ENCODE measurements around the gene FAM89B. TPM values are rescaled to one million over a fixed set of nuclear protein-coding genes. Genes with fewer than 3 reads are reported as not detected.

FAM89B gene
- total and polyA plus RNA-seq, 2 donors (not counting 1 experiment from before 2014, with no cell fraction given) = 30.4 to 50.2 TPM

DNA sequence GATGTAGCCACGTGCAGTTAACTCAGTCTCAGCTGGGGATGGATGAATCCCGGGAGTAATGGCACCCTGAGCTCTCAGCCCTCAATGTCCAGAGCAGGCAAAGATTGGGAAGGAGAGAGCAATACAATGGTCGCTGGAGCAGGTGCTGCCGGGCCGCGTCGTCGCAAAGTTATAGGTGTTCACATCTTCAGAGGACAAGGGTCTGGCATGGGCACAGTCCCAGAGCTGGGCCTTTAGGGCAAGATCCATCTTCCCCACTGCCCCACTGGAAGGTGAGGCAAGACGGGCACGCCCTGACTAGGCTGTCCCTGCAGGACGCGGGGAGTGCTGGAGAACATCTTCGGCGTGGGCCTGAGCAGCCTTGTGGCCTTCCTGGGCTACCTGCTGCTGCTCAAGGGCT lies 50.8 kb downstream of the FAM89B start:
- peak overlapping the region; percentile 63 for H3K27ac Mint-ChIP-seq
- Histone ChIP-seq H3K4me2 (replicated peaks; ENCODE audit: low read depth, low read length, poor library complexity, severe bottlenecking) (no peak overlapping the region), H3K27me3 (replicated peaks in 1 of 4; ENCODE audit: control extremely low read depth in 1 of 4, control insufficient read depth in 3 of 4, insufficient read depth in 4 of 4, low read length in 3 of 4) (no peaks in the 10 kb centered on the region), H3K79me2 (ENCODE audit: control insufficient read depth, insufficient read depth, low read length) (peaks cover 76% of the 10 kb centered on the region), H3K4me3 (ENCODE audit: control extremely low read depth in 1 of 5, extremely low read depth in 1 of 5, insufficient read depth in 1 of 5, low read depth in 2 of 5, low read length in 4 of 5) (no peak overlapping the region), H3K9ac (ENCODE audit: low read length) (no peak overlapping the region), H3K36me3 (replicated peaks in 1 of 2; ENCODE audit: control extremely low read depth in 1 of 2, control insufficient read depth in 1 of 2, extremely low read depth in 1 of 2, insufficient read depth in 2 of 2, low read length in 1 of 2) (peaks cover 0 to 86% of the 10 kb centered on the region in 2 experiments), H2AFZ (ENCODE audit: insufficient read depth, low read depth, low read length, poor library complexity, severe bottlenecking) (no peak overlapping the region), H4K20me1 (ENCODE audit: control insufficient read depth, insufficient read depth, low read length, poor library complexity, severe bottlenecking) (peaks cover 42% of the 10 kb centered on the region), H3K9me3 (ENCODE audit: control extremely low read depth in 1 of 3, control insufficient read depth in 2 of 3, insufficient read depth in 1 of 3, low read length in 2 of 3) (no peaks in the 10 kb centered on the region), H3K27ac (ENCODE audit: low read length in 2 of 2) (no peak overlapping the region), H3K4me1 (ENCODE audit: control insufficient read depth in 2 of 2, insufficient read depth in 2 of 2, low read length in 2 of 2) (peaks cover 6 to 11% of the 10 kb centered on the region in 2 donors)
- intact Hi-C loops (cut with micrococcal nuclease) = no loop called here
- H3K9me3 Mint-ChIP-seq (ENCODE audit: insufficient read depth) = no peaks in the 10 kb centered on the region
- no peak for ATAC-seq (ENCODE audit: low read depth)
- no peak for TF ChIP-seq CTCF (IDR thresholded peaks at IDR 0.05)
- no peak for TF ChIP-seq EZH2 (IDR thresholded peaks at IDR 0.05; ENCODE audit: borderline replicate concordance, insufficient read depth, low read depth, low read length, poor library complexity, severe bottlenecking)
- no peak overlapping the region for H3K4me3 Mint-ChIP-seq
- H3K27me3 Mint-ChIP-seq = no peaks in the 10 kb centered on the region
- DNase-seq = no peak
- 98% methylated on average over 14 of the region's 14 CpGs for WGBS (ENCODE audit: insufficient coverage)
- ChIA-PET CTCF (interaction anchor here (0.9 to 6.4 kb wide), 6 partner anchors 9 to 193 kb away, joined by 3 to 41 read pairs (median 4); partner anchors contain the start of gene RELA), POLR2A (no interaction called here)
- H3K4me1 Mint-ChIP-seq = peaks cover 16% of the 10 kb centered on the region

Small RNA genes lying within 50 kb of the gene (small RNA-seq; reads per million reads assigned to genes)
- not detected for gene AP001362.1 (ENCODE audit: insufficient read length, low read depth, low replicate concordance)

Other genes with a start within 250 kb of the FAM89B start
- gene DPF2, start 238.7 kb upstream of the FAM89B start, total RNA-seq = 122 and 124 TPM in 2 replicates
- 40.9 and 66.8 TPM in 2 replicates for gene DPF2, start 238.7 kb upstream of the FAM89B start, polyA plus RNA-seq
- gene TIGD3, start 217.8 kb upstream of the FAM89B start, total RNA-seq = 6.1 and 7.5 TPM in 2 replicates
- 2.7 and 3.8 TPM in 2 replicates for gene TIGD3, start 217.8 kb upstream of the FAM89B start, polyA plus RNA-seq
- 16.4 and 18.2 TPM in 2 replicates for gene SLC25A45, start 189.9 kb upstream of the FAM89B start, total RNA-seq
- 50.8 and 80.6 TPM in 2 replicates for gene SLC25A45, start 189.9 kb upstream of the FAM89B start, polyA plus RNA-seq
- 73.6 and 82.5 TPM in 2 replicates for gene FRMD8, start 185.9 kb upstream of the FAM89B start, total RNA-seq
- gene FRMD8, start 185.9 kb upstream of the FAM89B start, polyA plus RNA-seq = 35.1 and 44.3 TPM in 2 replicates
- gene NEAT1, start 149.7 kb upstream of the FAM89B start, total RNA-seq = 1,620 and 1,642 TPM in 2 replicates
- gene NEAT1, start 149.7 kb upstream of the FAM89B start, polyA plus RNA-seq = 66.7 and 127 TPM in 2 replicates
- gene MALAT1, start 73.5 kb upstream of the FAM89B start, total RNA-seq = 32,417 and 34,445 TPM in 2 replicates
- gene MALAT1, start 73.5 kb upstream of the FAM89B start, polyA plus RNA-seq = 461 and 646 TPM in 2 replicates
- 72.3 and 85.5 TPM in 2 replicates for gene SCYL1, start 47.5 kb upstream of the FAM89B start, total RNA-seq
- gene SCYL1, start 47.5 kb upstream of the FAM89B start, polyA plus RNA-seq = 76.1 and 76.5 TPM in 2 replicates
- 69.0 and 69.7 TPM in 2 replicates for gene LTBP3, start 14.2 kb upstream of the FAM89B start, total RNA-seq
- gene LTBP3, start 14.2 kb upstream of the FAM89B start, polyA plus RNA-seq = 65.1 and 84.8 TPM in 2 replicates
- gene ZNRD2, start 2.1 kb upstream of the FAM89B start, total RNA-seq = 22.1 and 24.0 TPM in 2 replicates
- 98.0 and 112 TPM in 2 replicates for gene ZNRD2, start 2.1 kb upstream of the FAM89B start, polyA plus RNA-seq
- gene EHBP1L1, start 3.5 kb downstream of the FAM89B start, total RNA-seq = 202 and 224 TPM in 2 replicates
- gene EHBP1L1, start 3.5 kb downstream of the FAM89B start, polyA plus RNA-seq = 279 and 313 TPM in 2 replicates
- 3.5 and 3.9 TPM in 2 replicates for gene KCNK7, start 23.3 kb downstream of the FAM89B start, total RNA-seq
- 2.2 and 5.8 TPM in 2 replicates for gene KCNK7, start 23.3 kb downstream of the FAM89B start, polyA plus RNA-seq
- 97.2 and 99.7 TPM in 2 replicates for gene MAP3K11, start 41.7 kb downstream of the FAM89B start, total RNA-seq
- 40.7 and 67.3 TPM in 2 replicates for gene MAP3K11, start 41.7 kb downstream of the FAM89B start, polyA plus RNA-seq
- gene PCNX3, start 43.2 kb downstream of the FAM89B start, total RNA-seq = 61.4 and 61.5 TPM in 2 replicates
- 56.1 and 62.8 TPM in 2 replicates for gene PCNX3, start 43.2 kb downstream of the FAM89B start, polyA plus RNA-seq
- gene SIPA1, start 65.6 kb downstream of the FAM89B start, total RNA-seq = 448 and 461 TPM in 2 replicates
- 308 and 314 TPM in 2 replicates for gene SIPA1, start 65.6 kb downstream of the FAM89B start, polyA plus RNA-seq
- gene RELA, start 90.4 kb downstream of the FAM89B start, total RNA-seq = 154 and 160 TPM in 2 replicates
- 124 and 188 TPM in 2 replicates for gene RELA, start 90.4 kb downstream of the FAM89B start, polyA plus RNA-seq
- 134 and 142 TPM in 2 replicates for gene KAT5, start 139.7 kb downstream of the FAM89B start, total RNA-seq
- gene KAT5, start 139.7 kb downstream of the FAM89B start, polyA plus RNA-seq = 84.6 and 131 TPM in 2 replicates
- 75.3 and 81.6 TPM in 2 replicates for gene RNASEH2C, start 148.3 kb downstream of the FAM89B start, total RNA-seq
- 71.6 and 95.0 TPM in 2 replicates for gene RNASEH2C, start 148.3 kb downstream of the FAM89B start, polyA plus RNA-seq
- gene AP5B1, start 208.4 kb downstream of the FAM89B start, total RNA-seq = 25.2 and 26.3 TPM in 2 replicates
- gene AP5B1, start 208.4 kb downstream of the FAM89B start, polyA plus RNA-seq = 9.4 and 9.6 TPM in 2 replicates
- gene OVOL1, start 214.5 kb downstream of the FAM89B start, total RNA-seq = 0.15 and 0.17 TPM in 2 replicates
- 0.09 and 0.66 TPM in 2 replicates for gene OVOL1, start 214.5 kb downstream of the FAM89B start, polyA plus RNA-seq